ENCODE measurements around the gene TET2.

The TET2 gene

GRCh38 chr4:105150503-105150902 is 3.8 kb downstream of the TET2 start:
- no peak overlapping the region for H3K9ac ChIP-seq (ENCODE audit: low read length)
- H3K4me1 ChIP-seq (ENCODE audit: control insufficient read depth, insufficient read depth, low read depth, low read length) = peaks cover 7% of the 10 kb centered on the region
- no peak overlapping the region for H4K91ac ChIP-seq (ENCODE audit: low read length)
- no peaks in the 10 kb centered on the region for H3K9me3 ChIP-seq (ENCODE audit: control insufficient read depth, low read length)
- H4K8ac ChIP-seq (ENCODE audit: low read length) = no peak overlapping the region
- H3K14ac ChIP-seq (ENCODE audit: low read length in 2 of 2) = no peak overlapping the region
- no peaks in the 10 kb centered on the region for H3K36me3 ChIP-seq (ENCODE audit: control insufficient read depth in 1 of 2, insufficient read depth in 2 of 2, low read depth in 1 of 2, low read length in 2 of 2)
- H3K4ac ChIP-seq (ENCODE audit: low read depth in 1 of 2, low read length in 2 of 2) = no peak overlapping the region
- no peaks in the 10 kb centered on the region for H3K27me3 ChIP-seq (ENCODE audit: control insufficient read depth in 1 of 2, insufficient read depth in 1 of 2, low read length in 2 of 2)
- H3K4me2 ChIP-seq (ENCODE audit: low read length, poor library complexity, severe bottlenecking) = no peak overlapping the region
- no peak overlapping the region for H2BK5ac ChIP-seq (ENCODE audit: low read depth, low read length, poor library complexity, severe bottlenecking)
- no peak overlapping the region for H3K4me3 ChIP-seq (ENCODE audit: insufficient read depth in 1 of 2, low read depth in 1 of 2, low read length in 2 of 2)
- no peak overlapping the region for H3K23ac ChIP-seq (ENCODE audit: low read length in 2 of 2)
- H2BK15ac ChIP-seq (ENCODE audit: low read depth, poor library complexity, severe bottlenecking) = no peak overlapping the region
- H3K27ac ChIP-seq (ENCODE audit: low read length, poor library complexity, severe bottlenecking) = no peak overlapping the region
- no peak overlapping the region for H3K18ac ChIP-seq (ENCODE audit: low read depth in 1 of 2, low read length in 2 of 2)
- no peak overlapping the region for H2AFZ ChIP-seq (ENCODE audit: low read depth, low read length)
- DNase-seq = no peak
- no peak overlapping the region for H2AK5ac ChIP-seq (ENCODE audit: low read length, severe bottlenecking)
- H3K79me1 ChIP-seq (replicated peaks; ENCODE audit: low read length, poor library complexity, severe bottlenecking) = peaks cover 6% of the 10 kb centered on the region
- H2BK120ac ChIP-seq (ENCODE audit: low read depth, low read length) = no peak overlapping the region
- no peak overlapping the region for H2BK12ac ChIP-seq (ENCODE audit: low read length in 2 of 2)

DNA sequence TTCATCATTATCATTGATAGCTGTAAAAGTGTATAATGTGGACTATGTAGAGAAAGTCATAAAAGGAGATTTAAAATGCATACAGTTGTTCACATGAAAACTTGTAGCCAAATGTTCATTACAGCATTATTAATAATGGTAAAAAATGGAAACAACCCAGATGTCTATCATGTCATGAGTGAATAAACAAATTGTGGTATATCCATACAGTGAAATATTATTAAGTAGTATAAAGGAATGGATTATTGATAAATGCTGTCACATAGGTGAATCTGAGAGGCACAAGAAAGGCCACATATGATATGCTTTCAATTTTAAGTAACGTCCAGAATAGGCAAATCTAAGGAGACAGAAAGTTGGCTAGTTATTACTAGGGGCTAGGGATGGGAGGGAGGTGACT is 7.1 kb downstream of the TET2 start:
- no peak overlapping the region for H2AFZ ChIP-seq (ENCODE audit: low read depth, low read length)
- 98% methylated on average over 1 of the region's 1 CpG for WGBS

GRCh38 chr4:105154576-105154975 is 7.9 kb downstream of the TET2 start:
- no peak overlapping the region for H2BK120ac ChIP-seq (ENCODE audit: low read depth, low read length)
- 94% methylated on average over 3 of the region's 5 CpGs for WGBS
- H4K8ac ChIP-seq (ENCODE audit: low read length) = no peak overlapping the region
- no peak overlapping the region for H2AK5ac ChIP-seq (ENCODE audit: low read length, severe bottlenecking)
- H3K9me3 ChIP-seq (ENCODE audit: control insufficient read depth, low read length) = no peaks in the 10 kb centered on the region
- no peak overlapping the region for H3K27ac ChIP-seq (ENCODE audit: low read length, poor library complexity, severe bottlenecking)
- DNase-seq = no peak
- H3K23ac ChIP-seq (ENCODE audit: low read length in 2 of 2) = no peak overlapping the region
- H3K14ac ChIP-seq (ENCODE audit: low read length in 2 of 2) = no peak overlapping the region
- peaks cover 2% of the 10 kb centered on the region for H3K4me1 ChIP-seq (ENCODE audit: control insufficient read depth, insufficient read depth, low read depth, low read length)
- peaks cover 0 to 2% of the 10 kb centered on the region in 2 experiments for H3K36me3 ChIP-seq (ENCODE audit: control insufficient read depth in 1 of 2, insufficient read depth in 2 of 2, low read depth in 1 of 2, low read length in 2 of 2)
- no peak overlapping the region for H3K4me2 ChIP-seq (ENCODE audit: low read length, poor library complexity, severe bottlenecking)
- H3K18ac ChIP-seq (ENCODE audit: low read depth in 1 of 2, low read length in 2 of 2) = no peak overlapping the region
- H2BK5ac ChIP-seq (ENCODE audit: low read depth, low read length, poor library complexity, severe bottlenecking) = no peak overlapping the region
- no peak overlapping the region for H2AFZ ChIP-seq (ENCODE audit: low read depth, low read length)
- no peak overlapping the region for H3K4me3 ChIP-seq (ENCODE audit: insufficient read depth in 1 of 2, low read depth in 1 of 2, low read length in 2 of 2)
- no peak overlapping the region for H3K9ac ChIP-seq (ENCODE audit: low read length)
- no peak overlapping the region for H3K4ac ChIP-seq (ENCODE audit: low read depth in 1 of 2, low read length in 2 of 2)
- no peak overlapping the region for H2BK12ac ChIP-seq (ENCODE audit: low read length in 2 of 2)
- no peak overlapping the region for H4K91ac ChIP-seq (ENCODE audit: low read length)
- no peak overlapping the region for H2BK15ac ChIP-seq (ENCODE audit: low read depth, poor library complexity, severe bottlenecking)
- H3K79me1 ChIP-seq (replicated peaks; ENCODE audit: low read length, poor library complexity, severe bottlenecking) = peaks cover 11% of the 10 kb centered on the region
- H3K27me3 ChIP-seq (ENCODE audit: control insufficient read depth in 1 of 2, insufficient read depth in 1 of 2, low read length in 2 of 2) = no peaks in the 10 kb centered on the region

More for the DNA sequence above, 7.1 kb downstream of the TET2 start:
- Histone ChIP-seq H3K9ac (ENCODE audit: low read length) (no peak overlapping the region), H3K27me3 (ENCODE audit: control insufficient read depth in 1 of 2, insufficient read depth in 1 of 2, low read length in 2 of 2) (no peaks in the 10 kb centered on the region), H2AK5ac (ENCODE audit: low read length, severe bottlenecking) (no peak overlapping the region), H3K23ac (ENCODE audit: low read length in 2 of 2) (no peak overlapping the region), H3K14ac (ENCODE audit: low read length in 2 of 2) (no peak overlapping the region), H4K8ac (ENCODE audit: low read length) (no peak overlapping the region), H3K9me3 (ENCODE audit: control insufficient read depth, low read length) (no peaks in the 10 kb centered on the region), H3K4ac (ENCODE audit: low read depth in 1 of 2, low read length in 2 of 2) (no peak overlapping the region), H3K4me2 (ENCODE audit: low read length, poor library complexity, severe bottlenecking) (no peak overlapping the region), H3K79me1 (replicated peaks; ENCODE audit: low read length, poor library complexity, severe bottlenecking) (peaks cover 4% of the 10 kb centered on the region), H3K18ac (ENCODE audit: low read depth in 1 of 2, low read length in 2 of 2) (no peak overlapping the region), H3K4me1 (ENCODE audit: control insufficient read depth, insufficient read depth, low read depth, low read length) (peaks cover 2% of the 10 kb centered on the region), H3K27ac (ENCODE audit: low read length, poor library complexity, severe bottlenecking) (no peak overlapping the region), H2BK5ac (ENCODE audit: low read depth, low read length, poor library complexity, severe bottlenecking) (no peak overlapping the region), H4K91ac (ENCODE audit: low read length) (no peak overlapping the region), H2BK15ac (ENCODE audit: low read depth, poor library complexity, severe bottlenecking) (no peak overlapping the region), H3K4me3 (ENCODE audit: insufficient read depth in 1 of 2, low read depth in 1 of 2, low read length in 2 of 2) (no peak overlapping the region), H2BK120ac (ENCODE audit: low read depth, low read length) (no peak overlapping the region), H2BK12ac (ENCODE audit: low read length in 2 of 2) (no peak overlapping the region), H3K36me3 (ENCODE audit: control insufficient read depth in 1 of 2, insufficient read depth in 2 of 2, low read depth in 1 of 2, low read length in 2 of 2) (no peaks in the 10 kb centered on the region)
- no peak for DNase-seq

- 67% methylated on average over 1 of the region's 1 CpG for WGBS
- Histone ChIP-seq H3K4me3 (ENCODE audit: insufficient read depth in 1 of 2, low read depth in 1 of 2, low read length in 2 of 2) (no peak overlapping the region), H4K8ac (ENCODE audit: low read length) (no peak overlapping the region), H2BK12ac (ENCODE audit: low read length in 2 of 2) (no peak overlapping the region), H3K14ac (ENCODE audit: low read length in 2 of 2) (no peak overlapping the region), H2BK5ac (ENCODE audit: low read depth, low read length, poor library complexity, severe bottlenecking) (no peak overlapping the region), H3K4me2 (ENCODE audit: low read length, poor library complexity, severe bottlenecking) (no peak overlapping the region), H3K4me1 (ENCODE audit: control insufficient read depth, insufficient read depth, low read depth, low read length) (peaks cover 2% of the 10 kb centered on the region), H3K18ac (ENCODE audit: low read depth in 1 of 2, low read length in 2 of 2) (no peak overlapping the region), H3K79me1 (replicated peaks; ENCODE audit: low read length, poor library complexity, severe bottlenecking) (peaks cover 11% of the 10 kb centered on the region), H2BK15ac (ENCODE audit: low read depth, poor library complexity, severe bottlenecking) (no peak overlapping the region), H3K4ac (ENCODE audit: low read depth in 1 of 2, low read length in 2 of 2) (no peak overlapping the region), H3K9me3 (ENCODE audit: control insufficient read depth, low read length) (no peaks in the 10 kb centered on the region), H2BK120ac (ENCODE audit: low read depth, low read length) (no peak overlapping the region), H3K36me3 (ENCODE audit: control insufficient read depth in 1 of 2, insufficient read depth in 2 of 2, low read depth in 1 of 2, low read length in 2 of 2) (peaks cover 0 to 2% of the 10 kb centered on the region in 2 experiments), H3K9ac (ENCODE audit: low read length) (no peak overlapping the region), H2AK5ac (ENCODE audit: low read length, severe bottlenecking) (no peak overlapping the region), H4K91ac (ENCODE audit: low read length) (no peak overlapping the region), H3K27me3 (ENCODE audit: control insufficient read depth in 1 of 2, insufficient read depth in 1 of 2, low read length in 2 of 2) (no peaks in the 10 kb centered on the region), H3K27ac (ENCODE audit: low read length, poor library complexity, severe bottlenecking) (no peak overlapping the region), H2AFZ (ENCODE audit: low read depth, low read length) (no peak overlapping the region), H3K23ac (ENCODE audit: low read length in 2 of 2) (no peak overlapping the region)
- DNase-seq = no peak
Measured at GRCh38 chr4:105155426-105155825, 8.8 kb downstream of the TET2 start.
